H1 (cell line): ENCODE measurements around the gene CABLES2. TPM values are rescaled to one million over a fixed set of nuclear protein-coding genes. Genes with fewer than 3 reads are reported as not detected.

ENCODE experiments used
- ZNF274 ChIP-seq: IDR thresholded peaks from 2 replicates; pipeline ENCODE4 v1.7.0; 2012; ENCODE audit warnings: low read length, borderline replicate concordance; ENCODE audit errors: extremely low read depth
- polyA plus RNA-seq, 7 experiments: library from polyadenylated mRNA; depleted of rRNA in 3 of 7; stranded (reverse) in 5 of 7; unstranded in 2 of 7; fragments of >200 nt in 5 of 7; fragments of 200-250 nt in 2 of 7; gene quantifications; 1 replicate in 5 of 7; 2 replicates in 1 of 7; 4 replicates in 1 of 7; pipeline versions ENCODE4 v1.2.1 to v1.2.3, GENCODE V29; 2011 to 2013; ENCODE audit warnings: missing spikeins in 2 of 7, mixed read lengths in 2 of 7
- total RNA-seq: library from RNA; stranded (reverse); fragmentation: NEBNext Ultra II Directional; extraction: Animal tissue kit (Norgen Biotek cat#: 25700); gene quantifications from 2 replicates; pipeline ENCODE4 v1.2.1, GENCODE V29; 2021
- TF ChIP-seq, protein P1 (sequence below): IDR thresholded peaks from 2 replicates; pipeline ENCODE4 v1.6.1; 2012; ENCODE audit warnings: inconsistent platforms

Gene CABLES2
- total and polyA plus RNA-seq, 2 of the 8 experiments (the other 6 are each of a cell fraction or from before 2014, with no cell fraction given), result 8.0 to 8.8 TPM

DNA sequence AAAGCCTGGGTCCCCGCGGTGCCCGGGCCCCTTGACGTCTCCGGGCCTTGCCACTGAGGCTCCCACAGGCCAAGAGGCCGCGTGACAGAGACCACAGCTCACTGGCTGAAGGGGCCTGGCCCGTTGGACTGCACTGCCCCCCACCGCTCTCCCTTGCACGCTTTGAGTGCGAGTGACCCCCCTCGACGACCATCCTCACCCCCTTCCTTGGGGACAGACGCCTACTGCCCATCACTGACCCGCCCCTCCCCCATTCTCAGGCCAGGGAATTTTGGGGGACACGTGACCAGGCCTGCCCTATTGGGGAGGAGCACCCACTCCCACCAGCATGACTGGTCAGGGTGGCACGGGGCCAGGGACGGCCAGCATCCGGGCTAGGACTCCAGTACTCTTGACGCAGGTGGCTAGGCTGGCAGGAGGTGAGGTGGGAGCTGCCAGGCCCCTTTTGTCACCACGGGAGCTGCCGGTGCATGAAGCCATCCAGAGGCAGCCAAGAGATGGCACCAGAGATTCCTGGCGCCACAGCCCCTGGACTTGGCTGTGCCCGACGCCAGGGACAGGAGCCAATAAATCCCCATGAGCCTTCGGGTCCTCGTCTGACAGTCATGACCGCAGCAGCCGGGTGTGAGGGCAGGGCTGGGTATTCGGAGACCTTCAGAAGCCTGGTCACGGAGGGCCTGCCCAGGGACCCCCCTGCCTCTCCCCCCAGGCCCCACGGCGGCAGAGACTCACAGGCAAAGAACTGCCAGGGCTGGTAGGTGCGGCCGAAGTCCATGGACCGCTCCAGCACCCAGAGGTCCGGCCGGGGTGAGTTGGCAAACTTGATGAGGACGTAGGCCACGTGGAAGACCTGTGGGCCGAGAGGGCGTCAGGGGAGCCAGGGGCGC is 54.4 kb downstream of the CABLES2 start (continued):
- TF ChIP-seq, protein P1, sequence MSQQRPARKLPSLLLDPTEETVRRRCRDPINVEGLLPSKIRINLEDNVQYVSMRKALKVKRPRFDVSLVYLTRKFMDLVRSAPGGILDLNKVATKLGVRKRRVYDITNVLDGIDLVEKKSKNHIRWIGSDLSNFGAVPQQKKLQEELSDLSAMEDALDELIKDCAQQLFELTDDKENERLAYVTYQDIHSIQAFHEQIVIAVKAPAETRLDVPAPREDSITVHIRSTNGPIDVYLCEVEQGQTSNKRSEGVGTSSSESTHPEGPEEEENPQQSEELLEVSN, result no peak
- TF ChIP-seq ZNF274, result no peak
